ENCODE data around the gene CECR2.

DNA sequence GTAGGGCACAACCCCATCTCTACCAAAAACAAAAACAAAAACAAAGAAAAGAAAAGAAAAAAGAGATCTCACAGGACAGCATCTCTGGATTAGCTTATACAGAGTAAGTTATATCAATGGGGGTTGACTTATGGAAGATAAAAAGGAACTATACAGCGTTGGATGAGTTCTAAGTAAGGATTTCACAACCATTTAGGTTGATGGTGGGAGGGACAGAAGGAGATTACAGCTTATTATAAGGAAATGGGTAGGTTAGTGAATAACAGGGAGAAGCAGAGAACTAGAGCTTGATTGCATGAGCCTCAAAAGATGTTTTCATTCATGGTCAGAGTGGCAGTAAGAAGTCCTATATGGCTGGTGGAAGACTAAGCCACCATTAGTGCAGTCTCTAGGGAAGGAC is 60.3 kb downstream of the CECR2 start:
- TF ChIP-seq, protein P1, sequence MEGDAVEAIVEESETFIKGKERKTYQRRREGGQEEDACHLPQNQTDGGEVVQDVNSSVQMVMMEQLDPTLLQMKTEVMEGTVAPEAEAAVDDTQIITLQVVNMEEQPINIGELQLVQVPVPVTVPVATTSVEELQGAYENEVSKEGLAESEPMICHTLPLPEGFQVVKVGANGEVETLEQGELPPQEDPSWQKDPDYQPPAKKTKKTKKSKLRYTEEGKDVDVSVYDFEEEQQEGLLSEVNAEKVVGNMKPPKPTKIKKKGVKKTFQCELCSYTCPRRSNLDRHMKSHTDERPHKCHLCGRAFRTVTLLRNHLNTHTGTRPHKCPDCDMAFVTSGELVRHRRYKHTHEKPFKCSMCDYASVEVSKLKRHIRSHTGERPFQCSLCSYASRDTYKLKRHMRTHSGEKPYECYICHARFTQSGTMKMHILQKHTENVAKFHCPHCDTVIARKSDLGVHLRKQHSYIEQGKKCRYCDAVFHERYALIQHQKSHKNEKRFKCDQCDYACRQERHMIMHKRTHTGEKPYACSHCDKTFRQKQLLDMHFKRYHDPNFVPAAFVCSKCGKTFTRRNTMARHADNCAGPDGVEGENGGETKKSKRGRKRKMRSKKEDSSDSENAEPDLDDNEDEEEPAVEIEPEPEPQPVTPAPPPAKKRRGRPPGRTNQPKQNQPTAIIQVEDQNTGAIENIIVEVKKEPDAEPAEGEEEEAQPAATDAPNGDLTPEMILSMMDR (IDR thresholded peaks at IDR 0.05), result no peak
- TF ChIP-seq E2F1 (CRISPR knock-in tag; IDR thresholded peaks at IDR 0.05), result no peak
- TF ChIP-seq, protein P2, sequence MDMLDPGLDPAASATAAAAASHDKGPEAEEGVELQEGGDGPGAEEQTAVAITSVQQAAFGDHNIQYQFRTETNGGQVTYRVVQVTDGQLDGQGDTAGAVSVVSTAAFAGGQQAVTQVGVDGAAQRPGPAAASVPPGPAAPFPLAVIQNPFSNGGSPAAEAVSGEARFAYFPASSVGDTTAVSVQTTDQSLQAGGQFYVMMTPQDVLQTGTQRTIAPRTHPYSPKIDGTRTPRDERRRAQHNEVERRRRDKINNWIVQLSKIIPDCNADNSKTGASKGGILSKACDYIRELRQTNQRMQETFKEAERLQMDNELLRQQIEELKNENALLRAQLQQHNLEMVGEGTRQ (CRISPR knock-in tag; IDR thresholded peaks at IDR 0.05), result no peak
- TF ChIP-seq, protein P3, sequence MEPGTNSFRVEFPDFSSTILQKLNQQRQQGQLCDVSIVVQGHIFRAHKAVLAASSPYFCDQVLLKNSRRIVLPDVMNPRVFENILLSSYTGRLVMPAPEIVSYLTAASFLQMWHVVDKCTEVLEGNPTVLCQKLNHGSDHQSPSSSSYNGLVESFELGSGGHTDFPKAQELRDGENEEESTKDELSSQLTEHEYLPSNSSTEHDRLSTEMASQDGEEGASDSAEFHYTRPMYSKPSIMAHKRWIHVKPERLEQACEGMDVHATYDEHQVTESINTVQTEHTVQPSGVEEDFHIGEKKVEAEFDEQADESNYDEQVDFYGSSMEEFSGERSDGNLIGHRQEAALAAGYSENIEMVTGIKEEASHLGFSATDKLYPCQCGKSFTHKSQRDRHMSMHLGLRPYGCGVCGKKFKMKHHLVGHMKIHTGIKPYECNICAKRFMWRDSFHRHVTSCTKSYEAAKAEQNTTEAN (CRISPR knock-in tag; IDR thresholded peaks at IDR 0.05), result no peak

Measured in WTC11 (cell line).